Muscle layer of colon (tissue), 2 donors: ENCODE data around the gene GALNT9.

Experiments
- H3K27ac ChIP-seq: one replicate; pipeline ENCODE4 v1.7.0; 2013; ENCODE audit warnings: low read depth, mild to moderate bottlenecking, low read length, moderate library complexity
- H3K27me3 ChIP-seq, 2 donors: one replicate each; pipeline ENCODE4 v1.7.0; 2013; ENCODE audit warnings: low read length in 2 of 2, mild to moderate bottlenecking in 2 of 2; ENCODE audit not compliant: insufficient read depth in 2 of 2, control insufficient read depth in 1 of 2
- H3K36me3 ChIP-seq: one replicate; pipeline ENCODE4 v1.7.0; 2013; ENCODE audit warnings: mild to moderate bottlenecking, low read length; ENCODE audit not compliant: insufficient read depth
- H3K4me1 ChIP-seq: one replicate; pipeline ENCODE4 v1.7.0; 2013; ENCODE audit warnings: mild to moderate bottlenecking, low read length; ENCODE audit not compliant: insufficient read depth
- H3K4me3 ChIP-seq, 2 donors: one replicate each; pipeline ENCODE4 v1.7.0; 2013; ENCODE audit warnings: low read length in 2 of 2, low read depth in 1 of 2, mild to moderate bottlenecking in 1 of 2, moderate library complexity in 1 of 2
- H3K9ac ChIP-seq: one replicate; pipeline ENCODE4 v1.7.0; 2013; ENCODE audit warnings: low read length
- H3K9me3 ChIP-seq: one replicate; pipeline ENCODE4 v1.7.0; 2013; ENCODE audit warnings: mild to moderate bottlenecking, low read length
- donor health status: abdominal sarcoma.
- donor health status: Adenocarcinoma of cecum.

Gene GALNT9

GRCh38 chr12:132276827-132277373, 52.5 kb downstream of the GALNT9 start:
- peaks cover 42% of the 10 kb centered on the region for H3K4me1 ChIP-seq
- H3K4me3 ChIP-seq: no peak overlapping the region
- H3K27ac ChIP-seq: no peak overlapping the region
- no peak overlapping the region for H3K9ac ChIP-seq
- H3K27me3 ChIP-seq: peaks cover 10 to 14% of the 10 kb centered on the region in 2 donors
- H3K36me3 ChIP-seq: no peaks in the 10 kb centered on the region
- H3K9me3 ChIP-seq: no peaks in the 10 kb centered on the region

DNA sequence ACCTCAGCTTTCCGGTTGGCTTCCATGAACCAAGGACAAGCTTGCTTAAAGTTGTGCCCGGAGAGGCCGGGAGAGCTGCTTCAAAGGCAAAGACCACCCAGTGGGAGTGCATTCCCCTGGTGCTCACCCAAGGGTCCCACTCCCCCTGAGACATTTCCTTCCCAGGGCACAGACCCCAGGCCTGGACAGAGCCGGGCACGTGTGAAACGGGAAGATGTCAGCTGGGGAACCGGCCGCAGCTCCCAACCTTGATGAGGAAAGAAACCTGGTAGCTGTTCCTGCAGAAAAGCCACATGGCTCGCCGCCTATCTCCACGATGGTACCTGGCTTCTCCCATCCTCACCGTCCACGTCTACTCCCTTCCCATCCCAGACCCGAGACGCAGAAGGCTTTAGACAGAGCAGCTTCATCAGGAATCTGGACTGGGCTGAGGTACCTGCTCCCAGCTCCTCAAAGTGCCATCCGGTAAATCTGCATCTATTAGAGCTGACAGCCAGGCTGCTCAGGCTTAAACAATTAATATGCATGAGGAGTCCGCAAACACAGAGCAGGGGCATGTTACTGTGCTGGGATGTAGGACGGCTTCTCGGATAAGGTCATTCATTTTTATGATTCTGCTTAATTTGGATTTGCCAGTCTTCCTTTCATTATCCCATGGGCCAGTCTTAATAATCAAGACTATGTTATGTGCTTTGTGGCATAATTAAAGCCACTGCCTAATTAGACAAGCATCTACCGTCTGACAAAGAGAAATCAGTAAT, 53.1 kb downstream of the GALNT9 start:
- H3K4me3 ChIP-seq: no peak overlapping the region
- H3K9me3 ChIP-seq: no peaks in the 10 kb centered on the region
- peaks cover 10 to 13% of the 10 kb centered on the region in 2 donors for H3K27me3 ChIP-seq
- H3K4me1 ChIP-seq: peaks cover 42% of the 10 kb centered on the region
- no peak overlapping the region for H3K9ac ChIP-seq
- no peak overlapping the region for H3K27ac ChIP-seq
- no peaks in the 10 kb centered on the region for H3K36me3 ChIP-seq

DNA sequence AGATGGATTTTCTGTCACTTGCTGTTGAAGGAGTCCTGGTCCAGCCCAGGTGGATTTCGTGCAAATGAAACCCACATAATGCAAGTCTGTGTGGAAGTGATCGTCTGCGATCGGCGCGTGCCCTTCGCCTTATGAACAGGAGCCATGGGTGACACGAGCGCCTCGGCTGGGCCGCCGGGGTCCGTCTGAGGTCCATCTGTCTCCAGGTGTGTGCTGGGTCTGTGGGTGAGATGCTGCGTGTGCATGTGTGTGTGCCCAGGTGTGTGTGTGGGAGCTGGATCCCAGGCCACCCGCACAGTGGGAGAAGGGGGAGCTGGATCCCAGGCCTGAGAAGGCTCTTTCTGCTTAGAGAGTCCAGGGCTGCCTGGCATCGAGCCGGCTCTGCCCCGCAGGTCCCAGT, 53.8 kb downstream of the GALNT9 start:
- Histone ChIP-seq H3K36me3 (no peaks in the 10 kb centered on the region), H3K27me3 (peaks cover 8 to 10% of the 10 kb centered on the region in 2 donors), H3K9me3 (no peaks in the 10 kb centered on the region)

DNA sequence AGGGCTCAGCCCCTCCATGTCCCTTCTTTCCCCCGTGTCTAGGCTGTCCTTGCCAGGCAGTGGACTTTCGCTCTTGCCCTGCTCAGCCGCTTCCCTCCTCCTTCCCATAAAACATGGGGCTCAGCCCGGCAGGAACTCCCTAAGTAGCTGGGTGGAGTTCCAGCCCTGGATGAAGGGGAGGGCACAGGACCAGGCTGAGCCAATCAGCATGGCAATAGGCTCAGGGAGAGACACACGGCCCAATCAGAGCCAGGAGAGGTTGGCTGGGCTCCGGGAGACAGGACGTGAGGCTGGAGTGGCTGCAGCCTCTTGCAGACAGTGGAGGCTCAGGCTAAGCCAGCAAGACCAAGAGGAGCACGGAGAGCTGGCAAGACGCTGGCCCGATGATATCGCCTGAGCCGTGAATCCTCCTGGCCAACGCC, 54.3 kb downstream of the GALNT9 start:
- peaks cover 4 to 10% of the 10 kb centered on the region in 2 donors for H3K27me3 ChIP-seq

More for the DNA sequence above, 53.8 kb downstream of the GALNT9 start:
- H3K27ac ChIP-seq: no peak overlapping the region
- H3K4me3 ChIP-seq: no peak overlapping the region
- H3K9ac ChIP-seq: no peak overlapping the region
- H3K4me1 ChIP-seq: peaks cover 42% of the 10 kb centered on the region

DNA sequence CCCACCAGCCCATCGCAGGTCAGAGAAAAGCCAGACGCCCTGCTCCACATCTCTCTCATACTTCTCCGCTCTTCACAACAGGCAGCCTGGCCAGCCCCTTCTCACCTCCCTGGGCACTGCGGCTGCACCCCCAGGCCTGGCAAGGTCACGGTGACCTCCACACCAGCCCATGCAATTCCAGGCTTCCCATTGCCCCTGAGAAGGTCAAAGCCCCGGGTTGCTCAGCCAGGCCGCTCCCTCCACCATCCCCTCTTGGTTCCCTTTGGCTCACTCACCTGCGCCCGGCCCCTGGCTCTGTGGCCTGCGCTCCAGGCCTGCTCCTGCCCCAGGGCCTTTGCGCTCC, 55.4 kb downstream of the GALNT9 start:
- no peaks in the 10 kb centered on the region for H3K9me3 ChIP-seq
- no peaks in the 10 kb centered on the region for H3K27me3 ChIP-seq
- no peak overlapping the region for H3K4me3 ChIP-seq
- peaks cover 42% of the 10 kb centered on the region for H3K4me1 ChIP-seq
- H3K9ac ChIP-seq: no peak overlapping the region
- peak overlapping the region; percentile 35 for H3K27ac ChIP-seq
- H3K36me3 ChIP-seq: no peaks in the 10 kb centered on the region

More for the DNA sequence above, 54.3 kb downstream of the GALNT9 start:
- Histone ChIP-seq H3K36me3 (no peaks in the 10 kb centered on the region), H3K4me1 (peaks cover 42% of the 10 kb centered on the region), H3K9ac (no peak overlapping the region), H3K27ac (no peak overlapping the region), H3K4me3 (peak overlapping the region; percentile 8 to 37), H3K9me3 (no peaks in the 10 kb centered on the region)

DNA sequence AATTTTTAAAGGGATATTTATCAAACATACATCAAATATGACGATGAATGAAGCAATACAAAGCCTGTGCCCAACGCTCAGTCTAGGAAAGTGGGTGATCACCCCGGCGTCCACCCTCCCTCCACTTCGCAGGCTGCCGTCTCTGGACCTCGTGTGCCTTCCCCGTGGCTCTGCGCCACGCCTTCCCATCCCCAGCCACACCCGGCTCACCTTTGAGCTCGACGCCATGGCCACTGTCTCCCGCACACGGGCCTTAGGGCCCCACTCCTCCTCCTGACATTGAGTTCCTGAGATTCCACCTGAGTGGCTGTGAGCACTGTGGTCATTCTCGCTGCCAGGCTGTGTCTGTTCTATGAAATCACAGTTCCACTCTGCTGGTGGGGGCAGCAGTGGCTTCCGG, 56.7 kb downstream of the GALNT9 start:
- Histone ChIP-seq H3K9ac (no peak overlapping the region), H3K4me3 (no peak overlapping the region), H3K4me1 (peaks cover 42% of the 10 kb centered on the region), H3K36me3 (no peaks in the 10 kb centered on the region), H3K9me3 (no peaks in the 10 kb centered on the region), H3K27ac (no peak overlapping the region), H3K27me3 (no peaks in the 10 kb centered on the region)

GRCh38 chr12:132271755-132272092, 57.7 kb downstream of the GALNT9 start:
- H3K27me3 ChIP-seq: no peaks in the 10 kb centered on the region
- no peaks in the 10 kb centered on the region for H3K36me3 ChIP-seq
- H3K4me1 ChIP-seq: peaks cover 33% of the 10 kb centered on the region
- no peak overlapping the region for H3K4me3 ChIP-seq
- no peak overlapping the region for H3K9ac ChIP-seq
- no peaks in the 10 kb centered on the region for H3K9me3 ChIP-seq
- no peak overlapping the region for H3K27ac ChIP-seq

DNA sequence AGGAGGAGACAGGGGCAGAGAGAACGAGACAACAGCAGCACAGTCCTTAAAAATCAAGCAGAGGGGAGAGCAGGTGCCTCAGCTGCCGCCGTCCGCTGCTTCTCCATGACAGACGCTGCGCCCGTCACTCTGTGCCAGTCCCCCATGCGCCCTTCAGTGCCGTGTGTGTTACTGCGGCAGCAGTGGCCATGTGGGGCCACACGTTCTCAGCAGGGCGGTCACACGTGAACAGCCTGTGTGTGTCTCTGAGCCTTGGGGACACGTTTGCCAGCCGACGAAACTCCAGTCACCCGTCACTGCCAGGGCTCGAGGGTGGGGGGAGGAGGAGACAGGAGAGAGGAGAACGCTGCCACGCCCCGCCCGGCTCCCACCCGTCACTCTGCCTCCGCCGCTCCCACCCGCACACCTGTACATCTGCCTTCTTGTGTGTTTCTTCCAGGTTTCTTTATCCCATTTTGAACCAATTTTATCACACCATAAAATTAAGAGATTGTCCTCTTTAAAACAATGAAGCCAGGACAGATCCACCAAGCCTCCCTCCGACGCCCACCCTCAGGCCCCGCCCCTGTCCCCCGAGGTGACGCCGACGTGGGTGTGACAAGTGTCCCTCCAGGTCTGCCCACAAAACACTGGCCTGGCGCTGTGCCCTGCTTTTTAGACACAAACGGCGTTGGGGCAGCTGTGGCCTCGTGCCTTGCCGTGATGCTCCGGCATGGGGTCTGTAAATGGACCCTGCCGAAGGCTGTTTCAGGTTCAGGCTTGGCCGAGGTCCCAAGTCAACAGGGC, 58.2 kb downstream of the GALNT9 start:
- no peak overlapping the region for H3K4me3 ChIP-seq
- no peaks in the 10 kb centered on the region for H3K27me3 ChIP-seq
- no peaks in the 10 kb centered on the region for H3K9me3 ChIP-seq
- H3K27ac ChIP-seq: no peak overlapping the region
- H3K4me1 ChIP-seq: peaks cover 32% of the 10 kb centered on the region
- H3K36me3 ChIP-seq: no peaks in the 10 kb centered on the region
- no peak overlapping the region for H3K9ac ChIP-seq

- Histone ChIP-seq H3K9me3 (no peaks in the 10 kb centered on the region), H3K4me1 (peaks cover 28% of the 10 kb centered on the region), H3K4me3 (no peak overlapping the region), H3K36me3 (no peaks in the 10 kb centered on the region), H3K9ac (no peak overlapping the region), H3K27ac (no peak overlapping the region), H3K27me3 (no peaks in the 10 kb centered on the region)
Measured at GRCh38 chr12:132270516-132270915, 58.9 kb downstream of the GALNT9 start.

GRCh38 chr12:132269271-132269968, 60.0 kb downstream of the GALNT9 start:
- Histone ChIP-seq H3K27ac (no peak overlapping the region), H3K4me3 (no peak overlapping the region), H3K9ac (no peak overlapping the region), H3K27me3 (no peaks in the 10 kb centered on the region), H3K4me1 (peaks cover 17% of the 10 kb centered on the region), H3K36me3 (no peaks in the 10 kb centered on the region), H3K9me3 (no peaks in the 10 kb centered on the region)

DNA sequence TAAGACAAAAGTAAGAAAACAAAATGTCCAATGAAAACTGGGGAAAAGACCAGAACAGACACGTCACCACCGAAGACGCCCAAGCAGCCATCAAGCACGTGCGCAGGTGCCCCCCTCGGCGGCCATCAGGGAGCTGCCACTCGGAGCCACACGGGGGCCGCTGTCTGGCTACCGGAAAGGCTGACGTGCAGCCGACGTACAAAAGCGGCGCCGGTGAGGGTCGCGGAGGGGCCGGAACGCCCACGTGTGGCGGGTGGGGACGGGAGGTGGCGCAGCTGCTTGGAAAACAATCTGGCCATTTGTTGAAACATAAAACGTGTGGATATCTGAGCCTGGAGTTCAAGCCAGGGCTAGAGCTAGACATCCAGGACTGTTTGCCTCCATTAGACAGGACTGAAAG, 60.7 kb downstream of the GALNT9 start:
- H3K27me3 ChIP-seq: no peaks in the 10 kb centered on the region
- H3K9ac ChIP-seq: no peak overlapping the region
- peaks cover 9% of the 10 kb centered on the region for H3K4me1 ChIP-seq
- no peaks in the 10 kb centered on the region for H3K9me3 ChIP-seq
- no peak overlapping the region for H3K27ac ChIP-seq
- no peak overlapping the region for H3K4me3 ChIP-seq
- no peaks in the 10 kb centered on the region for H3K36me3 ChIP-seq
